Measurements from ENCODE around the gene CUTC. TPM values are rescaled to one million over a fixed set of nuclear protein-coding genes. Genes with fewer than 3 reads are reported as not detected.

Gene CUTC
- total and polyA plus RNA-seq, 2 donors (not counting 3 experiments of a cell fraction or from before 2014, with no cell fraction given) = 20.4 to 23.1 TPM

DNA sequence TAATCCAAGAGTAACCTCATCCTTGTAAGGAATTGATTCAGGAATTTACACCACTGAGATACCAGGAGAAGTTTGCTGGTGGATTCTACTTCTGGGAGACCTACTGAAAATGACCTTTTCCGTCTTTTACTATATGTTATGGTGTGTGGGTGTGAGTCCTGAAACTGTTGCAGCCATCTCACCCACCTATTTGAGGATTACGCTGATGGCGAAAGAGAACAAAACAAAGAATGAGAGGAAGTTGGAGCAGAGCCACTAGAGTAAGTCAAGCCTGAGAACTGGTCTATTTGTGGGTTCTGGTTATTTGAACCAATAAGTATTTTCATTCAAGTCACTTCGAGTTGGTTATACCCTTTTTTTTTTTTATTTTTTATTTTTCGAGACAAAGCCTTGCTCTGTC, 37.7 kb downstream of the CUTC start:
- POLR2A ChIA-PET = no interaction called here
- Histone ChIP-seq H3K79me2 (ENCODE audit: control insufficient read depth, insufficient read depth, low read length) (no peaks in the 10 kb centered on the region), H3K27ac (ENCODE audit: insufficient read depth, low read depth, low read length) (no peak overlapping the region), H3K4me3 (replicated peaks in 1 of 3; ENCODE audit: insufficient read depth in 1 of 3, low read depth in 1 of 3, low read length in 3 of 3) (no peak overlapping the region), H4K20me1 (replicated peaks; ENCODE audit: control insufficient read depth, extremely low read depth, insufficient read depth, low read length) (no peaks in the 10 kb centered on the region), H2AFZ (ENCODE audit: low read depth, low read length) (no peak overlapping the region), H3K4me2 (ENCODE audit: insufficient read depth, low read length) (no peak overlapping the region), H3K9ac (replicated peaks; ENCODE audit: extremely low read depth, insufficient read depth, low read length) (no peak overlapping the region), H3K9me3 (replicated peaks; ENCODE audit: control insufficient read depth, insufficient read depth, low read length) (no peaks in the 10 kb centered on the region), H3K27me3 (ENCODE audit: control insufficient read depth in 2 of 2, insufficient read depth in 2 of 2, low read length in 2 of 2) (no peaks in the 10 kb centered on the region), H3K4me1 (ENCODE audit: control insufficient read depth, extremely low read depth, insufficient read depth, low read length) (no peaks in the 10 kb centered on the region), H3K36me3 (ENCODE audit: control insufficient read depth in 2 of 2, extremely low read depth in 1 of 2, insufficient read depth in 2 of 2, low read length in 2 of 2) (no peaks in the 10 kb centered on the region), H3K9me1 (replicated peaks; ENCODE audit: control insufficient read depth, extremely low read depth, insufficient read depth, low read length) (no peaks in the 10 kb centered on the region)
- dilution Hi-C loops (cut with MboI; ENCODE audit: extremely low pct_ligation_motif_present, low sequenced_read_pairs) (no loop called here), intact Hi-C loops (cut with micrococcal nuclease) (no loop called here)
- CTCF ChIA-PET = interaction anchor here (0.8 to 2.1 kb wide), 4 partner anchors 10 to 76 kb away, joined by 3 to 8 read pairs (median 5); no protein-coding TSS in a partner anchor
- FAIRE-seq (no peak), DNase-seq (ENCODE audit: low read depth, low spot score) (peak; percentile 15)
- BruUV-seq (replicated peaks) = no TSS peak
- no peak for TF ChIP-seq JUN (IDR thresholded peaks at IDR 0.05; ENCODE audit: borderline replicate concordance, insufficient read depth, insufficient read length, low read depth)
- TF ChIP-seq, protein P1, sequence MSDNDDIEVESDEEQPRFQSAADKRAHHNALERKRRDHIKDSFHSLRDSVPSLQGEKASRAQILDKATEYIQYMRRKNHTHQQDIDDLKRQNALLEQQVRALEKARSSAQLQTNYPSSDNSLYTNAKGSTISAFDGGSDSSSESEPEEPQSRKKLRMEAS (IDR thresholded peaks at IDR 0.05; ENCODE audit: insufficient read depth, insufficient read length) = no peak
- TF ChIP-seq MYC (IDR thresholded peaks at IDR 0.05; ENCODE audit: low read depth, low read length) = no peak
- TF ChIP-seq, protein P2, sequence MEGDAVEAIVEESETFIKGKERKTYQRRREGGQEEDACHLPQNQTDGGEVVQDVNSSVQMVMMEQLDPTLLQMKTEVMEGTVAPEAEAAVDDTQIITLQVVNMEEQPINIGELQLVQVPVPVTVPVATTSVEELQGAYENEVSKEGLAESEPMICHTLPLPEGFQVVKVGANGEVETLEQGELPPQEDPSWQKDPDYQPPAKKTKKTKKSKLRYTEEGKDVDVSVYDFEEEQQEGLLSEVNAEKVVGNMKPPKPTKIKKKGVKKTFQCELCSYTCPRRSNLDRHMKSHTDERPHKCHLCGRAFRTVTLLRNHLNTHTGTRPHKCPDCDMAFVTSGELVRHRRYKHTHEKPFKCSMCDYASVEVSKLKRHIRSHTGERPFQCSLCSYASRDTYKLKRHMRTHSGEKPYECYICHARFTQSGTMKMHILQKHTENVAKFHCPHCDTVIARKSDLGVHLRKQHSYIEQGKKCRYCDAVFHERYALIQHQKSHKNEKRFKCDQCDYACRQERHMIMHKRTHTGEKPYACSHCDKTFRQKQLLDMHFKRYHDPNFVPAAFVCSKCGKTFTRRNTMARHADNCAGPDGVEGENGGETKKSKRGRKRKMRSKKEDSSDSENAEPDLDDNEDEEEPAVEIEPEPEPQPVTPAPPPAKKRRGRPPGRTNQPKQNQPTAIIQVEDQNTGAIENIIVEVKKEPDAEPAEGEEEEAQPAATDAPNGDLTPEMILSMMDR (IDR thresholded peaks at IDR 0.05; ENCODE audit: extremely low read depth in 1 of 2, insufficient read depth in 1 of 2, low read depth in 1 of 2, low read length in 2 of 2) = no peak
- TF ChIP-seq POLR2AphosphoS5 (IDR thresholded peaks at IDR 0.05; ENCODE audit: insufficient read depth, low read depth, low read length) = no peak
- no peak for TF ChIP-seq EZH2 (IDR thresholded peaks at IDR 0.05; ENCODE audit: borderline replicate concordance, low read depth, low read length, severe bottlenecking)
